ENCODE results near the gene LRRC74A.

Gene LRRC74A

GRCh38 chr14:76810525-76810924 is 15.7 kb upstream of the LRRC74A start:
- DNase-seq (ENCODE audit: low read depth in 2 of 2), result no peak

- no peak for DNase-seq (ENCODE audit: low read depth in 2 of 2)
Observed at GRCh38 chr14:76810953-76811400, 15.2 kb upstream of the LRRC74A start.

GRCh38 chr14:76811561-76811960 is 14.6 kb upstream of the LRRC74A start:
- no peak for DNase-seq (ENCODE audit: low read depth in 2 of 2)

- DNase-seq (ENCODE audit: low read depth in 2 of 2), result no peak
Observed at GRCh38 chr14:76812093-76812421, 14.2 kb upstream of the LRRC74A start.

- DNase-seq (ENCODE audit: low read depth in 2 of 2), result peak; percentile 95 to 97
Observed at GRCh38 chr14:76812422-76813383, 13.5 kb upstream of the LRRC74A start, which contains the start of gene ANGEL1. ANGEL1 (minus strand) TSS chr14:76812882; CDS start chr14:76812827, 55 bp downstream.

GRCh38 chr14:76814726-76815645 is 11.2 kb upstream of the LRRC74A start:
- no peak for DNase-seq (ENCODE audit: low read depth in 2 of 2)

GRCh38 chr14:76820700-76821099 is 5.5 kb upstream of the LRRC74A start:
- no peak for DNase-seq (ENCODE audit: low read depth in 2 of 2)

- DNase-seq (ENCODE audit: low read depth in 2 of 2), result no peak
Observed at GRCh38 chr14:76827696-76828296, 1.6 kb downstream of the LRRC74A start.

GRCh38 chr14:76828339-76829012 is 2.3 kb downstream of the LRRC74A start:
- no peak for DNase-seq (ENCODE audit: low read depth in 2 of 2)

- DNase-seq (ENCODE audit: low read depth in 2 of 2), result no peak
Observed at GRCh38 chr14:76829013-76829365, 2.8 kb downstream of the LRRC74A start.

- no peak for DNase-seq (ENCODE audit: low read depth in 2 of 2)
Observed at GRCh38 chr14:76829650-76830421, 3.6 kb downstream of the LRRC74A start.

- DNase-seq (ENCODE audit: low read depth in 2 of 2), result no peak
Observed at GRCh38 chr14:76830556-76830955, 4.3 kb downstream of the LRRC74A start.

- no peak for DNase-seq (ENCODE audit: low read depth in 2 of 2)
Observed at GRCh38 chr14:76832503-76832988, 6.3 kb downstream of the LRRC74A start.

- no peak for DNase-seq (ENCODE audit: low read depth in 2 of 2)
Observed at GRCh38 chr14:76833011-76833410, 6.8 kb downstream of the LRRC74A start.

- DNase-seq (ENCODE audit: low read depth in 2 of 2), result no peak
Observed at GRCh38 chr14:76834241-76834661, 8.0 kb downstream of the LRRC74A start.

- no peak for DNase-seq (ENCODE audit: low read depth in 2 of 2)
Observed at GRCh38 chr14:76836029-76836630, 9.9 kb downstream of the LRRC74A start.

GRCh38 chr14:76837524-76837923 is 11.3 kb downstream of the LRRC74A start:
- DNase-seq (ENCODE audit: low read depth in 2 of 2), result no peak

GRCh38 chr14:76842414-76842813 is 16.2 kb downstream of the LRRC74A start:
- no peak for DNase-seq (ENCODE audit: low read depth in 2 of 2)

- DNase-seq (ENCODE audit: low read depth in 2 of 2), result peak; percentile 36 to 39
Observed at GRCh38 chr14:76844223-76844622, 18.0 kb downstream of the LRRC74A start.
